Lung microvascular endothelial cell (primary cell): ENCODE measurements around the gene TOMM22. TPM values are rescaled to one million over a fixed set of nuclear protein-coding genes. Genes with fewer than 3 reads are reported as not detected.
"Not testable (repeated sequence)": the region's sequence is repeated elsewhere in the genome, so short reads cannot be mapped to it uniquely, and the experiment has no call there.

ENCODE experiments used
- DNase-seq, 2 donors: peaks; one replicate each; pipeline versions ENCODE4 v3.0.0 to v3.0.0-alpha.2; 2010; ENCODE audit warnings: low read depth in 2 of 2
- total RNA-seq: library from RNA; depleted of rRNA; stranded (reverse); fragments of >200 nt; gene quantifications from 2 replicates; pipeline ENCODE4 v1.2.1, GENCODE V29; 2014

TOMM22 gene
- 68.2 and 74.8 TPM in 2 replicates for total RNA-seq

GRCh38 chr22:38681582-38682335, at the start of gene TOMM22:
Gene TOMM22 (plus strand): TSS chr22:38681957. CDS start chr22:38681979, 22 bp downstream.
- peak; percentile 90 for DNase-seq

GRCh38 chr22:38632528-38632927, 49.2 kb upstream of the TOMM22 start:
- no peak for DNase-seq

GRCh38 chr22:38638216-38638615, 43.5 kb upstream of the TOMM22 start:
- no peak for DNase-seq

GRCh38 chr22:38638728-38639127, 43.0 kb upstream of the TOMM22 start:
- DNase-seq = no peak

- no peak for DNase-seq
These were observed 40.2 kb upstream of the TOMM22 start for GRCh38 chr22:38641476-38642040.

- DNase-seq = not testable (repeated sequence)
These were observed 37.5 kb upstream of the TOMM22 start for GRCh38 chr22:38644245-38644644.

GRCh38 chr22:38645430-38645829, 36.3 kb upstream of the TOMM22 start:
- DNase-seq = no peak

GRCh38 chr22:38649841-38650522, 31.8 kb upstream of the TOMM22 start:
- DNase-seq = no peak

- no peak for DNase-seq
These were observed 28.9 kb upstream of the TOMM22 start for GRCh38 chr22:38652859-38653258.

- DNase-seq = no peak
These were observed 28.0 kb upstream of the TOMM22 start for GRCh38 chr22:38653741-38654140.

- DNase-seq = peak in 1 of 2 donors; percentile 11
These were observed 26.1 kb upstream of the TOMM22 start for GRCh38 chr22:38655519-38656255.

- DNase-seq = peak; percentile 91 to 96
These were observed 25.3 kb upstream of the TOMM22 start, which contains the start of the genes CBY1 and FAM227A for GRCh38 chr22:38656256-38657044. Gene CBY1 (plus strand): TSS chr22:38656638. CDS start chr22:38668055, 11,417 bp downstream. Gene FAM227A (minus strand): TSS chr22:38656392. CDS start chr22:38650168, 6,224 bp downstream.

- DNase-seq = peak; percentile 5 to 25
These were observed 24.5 kb upstream of the TOMM22 start for GRCh38 chr22:38657045-38657909.

GRCh38 chr22:38674888-38675287, 6.9 kb upstream of the TOMM22 start:
- no peak for DNase-seq

GRCh38 chr22:38675833-38676232, 5.9 kb upstream of the TOMM22 start:
- DNase-seq = no peak

GRCh38 chr22:38684895-38685294, 3.1 kb downstream of the TOMM22 start:
- no peak for DNase-seq

GRCh38 chr22:38685761-38686160, 4.0 kb downstream of the TOMM22 start:
- DNase-seq = no peak

GRCh38 chr22:38689651-38690050, 7.9 kb downstream of the TOMM22 start:
- DNase-seq = no peak

GRCh38 chr22:38694049-38694448, 12.3 kb downstream of the TOMM22 start:
- peak in 1 of 2 donors; percentile 81 for DNase-seq

- peak in 1 of 2 donors; percentile 47 for DNase-seq
These were observed 13.2 kb downstream of the TOMM22 start for GRCh38 chr22:38694940-38695339.
